ENCODE data around the gene TMEM114.

Gene TMEM114

DNA sequence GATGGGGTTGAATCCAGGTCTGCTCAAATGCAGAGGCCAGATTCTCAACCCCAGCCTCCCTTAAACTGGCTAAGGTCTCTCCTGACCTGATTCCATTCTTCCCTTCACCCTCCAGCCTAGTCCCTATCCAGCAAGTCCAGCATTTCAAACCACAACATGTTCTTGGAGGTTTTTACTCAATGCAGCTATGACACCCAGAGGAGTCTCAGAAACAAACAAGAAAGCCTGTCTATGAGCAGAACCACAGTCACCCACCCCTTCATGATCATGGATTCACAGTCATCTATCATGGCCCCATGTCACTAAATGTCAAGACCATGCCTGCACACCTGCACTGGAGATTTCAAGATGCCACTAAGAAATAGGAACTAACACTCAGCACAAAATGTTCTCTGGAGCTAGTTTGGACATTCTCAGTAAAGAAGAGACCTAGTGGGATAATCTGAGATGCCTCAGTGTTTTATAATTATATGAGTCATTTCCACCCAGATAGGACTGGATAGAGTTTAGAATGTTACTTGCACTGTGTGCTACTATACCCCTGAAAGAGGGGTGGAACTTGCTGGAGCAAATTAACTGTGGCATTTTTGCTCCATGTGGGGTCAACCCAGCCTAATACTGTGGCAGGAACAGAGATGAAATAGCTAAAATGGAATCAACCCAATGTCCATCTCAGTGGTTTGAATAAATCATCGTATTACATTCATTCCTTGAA lies 21.7 kb upstream of the TMEM114 start:
- DNase-seq (ENCODE audit: low spot score) (no peak), FAIRE-seq (no peak)

DNA sequence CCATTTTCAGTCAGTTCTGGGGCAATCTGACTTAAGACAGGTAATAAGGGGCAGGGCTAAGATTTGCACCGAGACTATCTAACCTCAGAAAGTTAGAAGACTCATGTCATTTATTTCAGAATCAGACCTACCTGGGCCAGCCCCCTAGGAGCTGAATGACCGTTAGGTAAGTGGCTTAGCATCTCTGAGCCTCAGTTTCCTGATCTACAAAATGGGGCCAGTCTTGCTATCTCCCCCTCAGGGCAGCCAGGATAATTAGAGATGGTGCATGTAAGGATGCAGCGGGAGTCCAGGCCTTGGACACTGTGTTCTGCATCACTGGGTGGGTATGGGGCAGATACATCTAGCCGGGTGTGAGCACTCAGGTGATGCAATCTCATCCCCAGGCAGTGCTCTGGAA lies 20.8 kb upstream of the TMEM114 start:
- FAIRE-seq (no peak), DNase-seq (ENCODE audit: low spot score) (no peak)

DNA sequence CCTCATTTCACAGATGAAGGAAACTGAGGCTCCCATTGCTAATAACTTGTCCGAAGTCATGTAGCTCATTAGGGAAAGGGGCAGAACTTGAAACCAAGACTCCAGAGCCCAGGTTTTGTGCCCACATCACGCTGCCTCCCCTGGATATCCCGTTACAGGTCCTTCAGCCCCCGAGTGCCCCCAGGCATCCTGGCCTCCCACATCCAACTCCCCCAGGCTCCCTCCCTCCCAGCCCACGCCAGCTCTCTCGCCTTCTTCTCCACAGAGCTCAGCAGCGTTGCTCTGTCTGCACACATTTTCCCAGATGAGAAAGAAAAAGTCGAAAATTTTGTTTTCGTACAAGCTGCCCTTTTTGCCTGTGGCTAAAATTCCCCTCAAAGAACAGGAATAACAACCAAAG lies 16.9 kb upstream of the TMEM114 start:
- DNase-seq (ENCODE audit: low spot score) (no peak), FAIRE-seq (no peak)

DNA sequence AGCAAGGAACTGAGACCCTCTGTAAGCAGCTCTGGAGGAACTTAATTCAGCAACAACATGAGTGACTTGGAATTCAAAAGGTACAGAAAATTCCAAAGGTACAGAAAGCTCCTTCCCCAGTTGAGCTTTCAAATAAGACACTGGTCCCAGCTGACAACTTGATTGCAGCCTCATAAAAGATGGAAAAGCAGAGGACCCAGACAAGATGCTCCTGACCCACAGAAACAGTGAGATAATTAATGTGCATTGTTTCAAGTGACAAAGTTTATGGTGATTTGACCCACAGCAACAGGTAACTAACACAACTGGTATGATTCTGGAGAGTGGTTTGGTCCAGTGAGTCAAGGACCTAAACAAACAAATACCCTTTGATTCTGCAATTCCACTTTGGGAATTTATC lies 15.2 kb upstream of the TMEM114 start:
- FAIRE-seq (no peak), DNase-seq (ENCODE audit: low spot score) (no peak)

DNA sequence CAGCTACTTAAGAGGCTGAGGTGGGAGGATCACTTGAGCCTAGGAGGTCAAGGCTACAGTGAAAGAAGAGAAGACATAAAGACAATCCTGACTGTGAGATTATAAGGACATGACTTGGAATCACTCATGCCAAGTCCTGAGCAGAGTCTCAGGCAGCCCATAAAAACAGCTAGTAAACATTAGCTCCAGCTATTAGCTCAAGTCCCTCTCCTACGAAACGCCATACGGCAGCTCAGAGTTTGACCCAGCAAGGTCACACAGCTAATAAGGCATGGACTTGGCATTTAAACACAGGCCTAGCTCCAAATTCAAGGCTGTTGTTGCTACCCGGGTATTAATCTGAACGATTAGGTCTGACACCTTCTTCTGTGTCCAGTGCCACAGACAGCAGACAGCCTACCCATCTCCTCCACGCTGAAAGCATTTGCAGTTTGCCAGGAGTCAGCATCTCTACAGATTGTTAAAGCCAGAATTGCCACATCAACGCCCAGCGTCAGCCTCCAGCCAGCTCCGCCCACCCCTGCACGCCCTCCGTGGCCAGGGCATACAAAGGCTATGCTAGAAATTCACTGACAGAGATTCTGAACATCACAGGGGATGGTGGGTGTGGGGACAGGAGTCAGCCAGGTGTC lies 9.9 kb upstream of the TMEM114 start:
- FAIRE-seq = no peak
- no peak for DNase-seq (ENCODE audit: low spot score)

DNA sequence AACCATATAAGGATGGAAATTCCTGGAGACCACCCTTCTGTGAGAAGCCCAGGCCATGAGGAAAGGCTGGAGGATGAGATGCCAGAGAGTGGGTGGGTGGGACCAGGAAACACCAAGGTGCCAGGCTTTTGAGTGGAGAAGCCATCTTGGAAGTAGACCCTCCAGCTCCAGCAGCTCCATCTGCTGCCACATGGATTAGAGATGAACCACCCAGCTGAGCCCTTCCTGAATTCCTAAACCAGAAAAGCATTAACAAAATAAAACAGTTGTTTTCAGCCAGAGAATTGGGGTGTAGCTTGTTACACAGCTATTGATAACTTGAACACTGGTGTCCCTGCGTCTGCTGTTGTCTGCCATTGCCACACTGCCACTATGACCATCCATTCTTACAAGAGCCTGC lies 6.3 kb upstream of the TMEM114 start:
- no peak for DNase-seq (ENCODE audit: low spot score)
- no peak for FAIRE-seq

DNA sequence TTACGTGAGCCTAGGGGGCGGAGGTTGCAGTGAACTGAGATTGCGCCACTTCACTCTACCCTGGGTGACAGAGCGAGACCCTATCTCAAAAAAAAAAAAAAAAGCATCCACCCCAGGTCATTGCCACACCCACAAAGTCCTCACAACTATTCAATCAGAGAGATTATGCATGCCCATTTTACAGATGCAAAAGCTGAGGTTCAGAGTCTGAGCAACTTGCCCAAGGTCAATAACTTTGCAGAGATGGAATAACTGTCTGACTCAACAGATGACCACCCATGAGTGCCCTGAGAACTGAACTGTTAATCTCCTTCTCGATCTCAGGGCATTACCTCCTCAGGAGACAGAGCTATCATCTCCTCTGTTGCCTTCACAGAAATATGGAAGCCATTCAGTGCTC lies 5.5 kb upstream of the TMEM114 start:
- FAIRE-seq = no peak
- no peak for DNase-seq (ENCODE audit: low spot score)

DNA sequence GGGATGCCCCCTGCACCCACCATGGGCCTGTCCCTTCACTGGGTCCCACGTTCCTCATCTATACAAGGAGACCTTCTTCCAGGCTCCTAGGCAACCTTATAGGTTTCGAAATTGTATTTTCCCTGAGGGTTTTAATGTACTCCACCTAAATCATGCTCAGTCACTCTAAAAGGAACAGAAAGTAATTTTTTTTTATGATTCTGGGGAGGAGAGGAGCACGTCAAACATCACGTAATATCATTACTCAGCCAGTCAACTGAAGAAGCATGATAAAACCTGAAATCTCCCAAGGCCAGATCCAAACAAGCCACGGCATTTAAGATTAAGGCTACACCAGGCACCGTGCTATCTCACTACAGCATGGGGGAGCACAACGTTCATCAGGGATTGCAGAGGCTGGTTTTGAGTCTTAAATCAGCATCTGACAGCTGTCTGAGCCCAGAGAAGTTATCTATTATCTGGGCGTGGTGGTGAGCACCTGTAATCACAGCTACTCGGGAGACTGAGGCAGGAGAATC lies 3.9 kb upstream of the TMEM114 start:
- FAIRE-seq (no peak), DNase-seq (ENCODE audit: low spot score) (no peak)

DNA sequence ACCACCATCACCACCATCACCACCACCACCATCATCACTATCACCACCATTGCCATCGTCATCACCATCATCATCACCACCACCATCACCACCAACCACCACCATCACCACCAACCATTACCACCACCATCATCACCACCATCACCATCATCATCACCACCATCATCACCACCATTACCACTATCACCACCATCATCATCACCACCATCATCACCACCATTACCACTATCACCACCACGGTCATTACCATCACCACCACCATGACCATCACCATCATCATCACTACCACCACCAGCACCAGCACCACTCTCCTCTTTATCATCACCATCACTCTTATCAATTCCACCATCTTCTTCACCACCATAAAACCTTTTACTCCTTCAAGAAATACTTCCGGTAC lies 1.1 kb upstream of the TMEM114 start:
- FAIRE-seq = no peak
- no peak for DNase-seq (ENCODE audit: low spot score)

DNA sequence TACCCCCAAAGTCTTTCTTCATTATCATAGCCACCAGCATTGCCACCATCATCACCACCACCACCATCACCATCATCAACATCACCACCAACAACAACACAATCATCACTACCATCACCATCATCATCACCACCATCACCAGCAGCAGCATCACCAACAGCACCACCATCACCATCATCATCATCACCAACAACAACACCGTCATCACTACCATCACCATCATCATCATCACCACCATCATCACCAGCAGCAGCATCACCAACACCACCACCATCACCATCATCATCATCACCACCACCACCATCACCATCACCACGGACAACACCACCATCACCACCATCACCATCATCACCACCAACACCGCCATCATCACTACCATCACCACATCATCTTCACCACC lies 500 bp upstream of the TMEM114 start:
- FAIRE-seq (no peak), DNase-seq (ENCODE audit: low spot score) (no peak)

DNA sequence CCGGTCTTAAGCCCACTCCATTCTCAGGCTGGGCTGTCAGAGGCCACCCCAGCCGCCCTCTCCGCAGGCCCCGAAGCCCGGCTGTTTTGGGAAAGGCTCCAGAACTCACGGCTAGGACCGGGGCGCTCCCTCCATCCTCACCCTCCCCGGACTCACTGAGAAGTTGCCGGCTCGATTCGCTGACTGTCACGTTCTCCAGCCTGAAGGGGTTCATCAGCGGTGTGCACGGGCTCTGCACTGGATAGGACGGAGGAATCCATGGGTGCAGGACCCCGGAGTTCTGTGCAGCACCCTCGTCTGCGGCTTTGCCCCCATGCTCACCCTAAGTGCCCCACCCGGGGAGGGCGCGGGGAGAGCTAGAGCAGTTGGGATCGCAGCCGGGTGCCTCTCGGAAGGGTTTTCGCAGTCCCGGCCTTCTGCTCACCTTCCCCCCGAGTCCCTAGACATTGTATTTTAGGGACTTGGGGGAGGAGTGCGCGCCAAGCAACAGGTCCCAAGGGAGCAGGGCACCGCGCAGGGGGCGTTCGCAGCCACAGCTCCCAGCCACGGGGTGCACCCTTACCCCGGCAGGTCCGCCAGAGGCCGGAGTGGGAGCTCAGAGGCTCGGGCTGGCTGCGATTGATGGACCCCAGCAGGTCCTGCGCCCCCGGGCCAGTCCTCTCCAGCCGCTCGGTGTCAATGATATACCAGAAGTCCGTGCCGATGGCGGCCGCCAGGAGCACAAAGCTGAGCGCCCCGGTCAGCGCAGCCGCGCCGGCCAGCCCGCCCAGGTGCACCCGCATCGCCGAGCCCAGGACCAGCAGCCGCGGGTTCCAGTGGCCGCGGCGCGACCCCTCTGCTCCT lies 1.0 kb downstream of the TMEM114 start:
- FAIRE-seq (no peak), DNase-seq (ENCODE audit: low spot score) (no peak)

DNA sequence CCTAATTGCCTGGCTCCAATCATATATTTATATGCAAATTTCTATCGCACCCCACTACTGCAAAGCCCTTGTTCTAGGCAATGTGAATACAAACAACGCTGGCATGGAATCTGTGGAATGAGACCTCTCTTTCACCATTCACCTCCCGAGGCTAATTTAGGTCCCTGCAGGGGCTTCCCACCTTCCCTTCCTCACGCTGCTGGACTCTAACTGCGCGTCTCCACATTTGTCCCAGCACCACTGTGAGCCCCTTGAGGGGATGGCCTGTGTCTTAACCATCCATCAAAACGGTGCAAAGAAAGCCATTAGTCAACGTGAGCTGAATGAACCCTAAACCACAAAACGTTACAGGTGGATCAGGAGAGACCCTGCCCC lies 1.6 kb downstream of the TMEM114 start:
- FAIRE-seq (no peak), DNase-seq (ENCODE audit: low spot score) (no peak)

DNA sequence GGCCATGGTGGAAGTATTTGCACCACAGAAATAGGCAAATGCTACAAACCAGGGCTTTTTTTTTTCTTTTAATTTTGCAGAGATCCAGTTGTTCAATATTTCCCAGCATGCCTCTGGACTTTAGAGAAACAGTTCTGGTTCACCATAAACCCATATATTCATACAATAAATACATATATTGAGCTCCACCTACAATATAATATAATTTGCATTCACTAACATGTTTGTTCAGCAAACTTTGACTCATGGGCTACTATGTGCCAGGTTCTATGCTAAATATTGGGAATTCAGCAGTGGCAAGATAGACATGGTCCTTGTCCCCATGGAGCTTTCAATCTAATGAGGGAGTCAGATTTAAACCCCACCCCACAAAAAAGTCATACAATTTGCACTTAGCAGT lies 3.2 kb downstream of the TMEM114 start:
- no peak for FAIRE-seq

DNA sequence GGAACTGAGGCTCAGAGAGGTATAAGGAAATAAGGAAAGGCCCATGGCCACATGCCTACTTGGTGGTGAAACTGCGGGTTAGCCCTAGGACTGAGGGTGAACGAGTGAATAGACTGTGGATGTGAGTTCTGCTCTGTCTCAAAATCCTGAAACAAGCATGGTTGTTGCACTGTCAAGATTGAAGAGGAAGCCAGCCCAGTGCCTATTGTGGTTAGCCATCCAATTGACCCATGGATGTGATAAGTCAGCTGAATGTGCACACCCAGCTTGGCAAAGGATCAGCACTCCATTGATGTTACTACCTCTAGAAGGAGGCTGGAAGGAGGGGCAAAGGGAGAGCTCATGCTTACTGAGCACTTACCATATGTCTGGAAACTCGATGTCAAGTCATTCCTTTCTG lies 4.5 kb downstream of the TMEM114 start:
- FAIRE-seq (no peak), DNase-seq (ENCODE audit: low spot score) (no peak)

More for the DNA sequence above, 3.2 kb downstream of the TMEM114 start:
- no peak for DNase-seq (ENCODE audit: low spot score)

DNA sequence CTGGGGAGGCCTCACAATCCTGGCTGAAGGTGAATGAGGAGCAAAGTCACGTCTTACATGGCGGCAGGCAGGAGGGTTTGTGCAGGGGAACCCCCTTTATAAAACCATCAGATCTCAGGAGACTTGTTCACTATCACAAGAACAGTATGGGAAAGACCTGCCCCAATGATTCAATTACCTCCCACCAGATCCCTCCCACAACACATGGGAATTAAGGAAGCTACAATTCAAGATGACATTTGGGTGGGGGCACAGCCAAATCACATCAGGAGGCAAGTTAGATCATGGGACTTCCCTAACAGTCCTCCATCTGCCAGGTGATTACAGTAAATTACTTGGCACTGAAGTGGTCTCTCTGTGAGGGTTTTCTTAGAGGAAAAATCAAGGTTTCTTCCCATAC lies 5.3 kb downstream of the TMEM114 start:
- no peak for DNase-seq (ENCODE audit: low spot score)
- no peak for FAIRE-seq

DNA sequence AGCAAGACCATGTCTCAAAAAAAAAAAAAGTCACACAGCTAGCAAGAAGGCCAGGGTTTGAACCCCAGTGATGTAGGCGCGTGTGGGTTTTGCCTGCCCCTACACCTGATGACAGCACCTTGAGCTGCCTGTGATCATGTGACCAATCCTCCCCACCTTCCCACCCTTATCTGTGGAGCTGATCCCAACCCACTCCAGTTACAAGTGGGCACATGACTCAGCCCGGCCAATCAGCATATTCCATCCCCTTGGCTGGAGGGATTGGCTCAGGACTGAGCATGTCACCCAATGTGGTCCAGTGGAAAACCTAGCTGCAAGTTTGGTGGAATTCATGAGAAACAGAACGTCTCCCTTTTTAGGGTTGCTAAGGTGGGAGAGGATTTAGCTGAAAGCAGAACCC lies 6.6 kb downstream of the TMEM114 start:
- no peak for DNase-seq (ENCODE audit: low spot score)
- FAIRE-seq = peak; percentile 66

DNA sequence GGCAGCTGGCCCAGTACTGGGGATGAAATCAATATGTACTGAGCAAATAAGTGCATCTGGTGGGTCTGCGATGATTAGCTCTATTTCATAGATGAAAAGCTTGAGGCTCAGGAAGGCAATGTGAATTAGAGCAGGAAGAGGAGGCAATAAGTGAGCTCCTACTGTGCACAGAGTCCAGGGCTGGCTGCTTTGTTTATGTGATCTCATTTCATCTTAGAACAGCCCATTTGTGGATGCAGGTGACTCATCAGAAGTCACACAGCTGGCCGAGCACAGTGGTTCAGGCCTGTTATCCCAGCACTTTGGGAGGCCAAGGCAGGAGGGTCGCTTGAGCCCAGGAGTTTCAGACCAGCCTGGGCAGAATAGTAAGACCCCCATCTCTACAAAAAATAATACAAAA lies 7.1 kb downstream of the TMEM114 start:
- peak; percentile 64 for DNase-seq (ENCODE audit: low spot score)
- no peak for FAIRE-seq

DNA sequence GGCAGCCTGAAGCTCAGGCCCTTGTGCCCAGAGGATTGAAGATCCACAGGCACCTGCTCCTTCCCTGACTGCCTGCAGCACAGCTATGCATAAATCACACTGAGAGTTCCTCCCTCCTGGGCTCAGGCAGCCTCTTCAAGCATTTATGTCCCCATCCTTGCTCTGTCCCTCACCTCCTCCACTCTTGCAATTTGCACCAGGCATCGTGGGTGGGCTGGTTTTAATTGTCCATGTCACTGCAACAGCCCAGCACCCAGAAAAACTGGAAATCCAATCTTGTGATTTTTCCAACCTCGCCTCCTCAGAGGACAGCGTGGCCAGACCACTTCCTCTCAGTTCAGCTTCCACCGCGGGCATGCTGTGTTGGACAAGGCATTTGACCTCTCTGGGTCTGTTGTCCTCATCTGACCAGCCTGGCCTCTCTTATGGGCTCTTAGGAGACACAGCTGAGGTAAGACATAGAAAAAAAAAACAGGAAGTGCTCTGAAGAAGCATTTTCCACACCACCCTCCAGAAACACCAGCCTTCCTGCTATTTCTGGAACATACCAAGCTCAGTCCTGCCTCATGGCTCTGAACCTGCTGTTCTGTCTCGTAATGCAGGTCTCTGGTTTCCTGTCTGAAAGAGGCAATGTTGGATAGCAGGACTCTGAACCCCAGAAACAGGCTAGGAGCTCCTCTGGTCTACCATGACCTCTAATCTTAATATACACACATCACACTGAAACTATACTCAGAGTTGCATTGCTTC lies 8.3 kb downstream of the TMEM114 start:
- FAIRE-seq (peak; percentile 27), DNase-seq (ENCODE audit: low spot score) (no peak)

DNA sequence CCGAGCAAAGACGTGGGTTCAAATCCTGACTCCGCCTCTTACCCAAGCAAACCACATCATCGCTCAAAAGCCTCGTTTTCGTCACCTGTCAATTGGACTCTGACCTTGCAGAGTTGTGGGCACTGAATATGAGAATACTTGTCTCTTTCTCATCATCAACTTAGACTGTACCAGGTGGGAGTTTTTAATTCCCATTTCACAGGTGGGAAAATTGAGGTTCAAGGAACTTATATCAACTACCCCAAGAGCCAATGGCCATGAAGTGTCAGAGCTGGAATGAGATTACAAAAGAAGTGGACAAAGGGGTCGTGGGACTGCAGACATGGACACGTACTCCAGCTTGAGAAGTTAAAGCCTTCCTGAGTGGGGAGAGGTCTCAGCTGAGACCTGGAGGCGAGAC lies 10.8 kb downstream of the TMEM114 start:
- FAIRE-seq (no peak), DNase-seq (ENCODE audit: low spot score) (no peak)

DNA sequence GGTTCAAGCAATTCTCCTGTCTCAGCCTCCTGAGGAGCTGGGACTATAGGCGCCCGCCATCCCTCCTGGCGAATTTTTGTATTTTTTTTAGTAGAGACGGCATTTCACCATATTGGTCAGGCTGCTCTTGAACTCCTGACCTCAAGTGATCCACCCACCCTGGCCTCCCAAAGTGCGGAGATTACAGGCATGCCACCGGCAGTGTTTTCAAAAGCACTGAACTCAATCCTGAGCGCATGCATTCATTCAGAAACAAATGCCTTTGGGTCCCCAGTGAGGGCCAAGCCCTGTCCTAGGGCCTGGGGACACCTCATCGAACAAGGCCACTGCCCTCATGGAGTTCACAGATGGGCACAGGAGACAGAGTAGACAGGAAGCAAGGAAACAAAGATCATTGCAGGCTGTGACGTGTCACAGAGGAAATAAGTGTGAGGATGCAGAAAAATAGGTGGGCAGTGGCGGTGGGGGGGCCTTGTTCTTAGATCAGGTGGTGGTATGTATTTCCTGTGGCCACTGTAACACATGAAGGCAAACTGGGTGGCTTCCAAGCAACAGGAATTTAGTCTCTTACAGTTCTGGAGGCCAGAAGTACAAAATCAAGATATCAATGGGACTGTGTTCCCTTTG lies 12.5 kb downstream of the TMEM114 start:
- no peak for DNase-seq (ENCODE audit: low spot score)
- no peak for FAIRE-seq

Data from urothelium cell line (cell line).